Measurements from ENCODE around the gene CLOCK. TPM values are rescaled to one million over a fixed set of nuclear protein-coding genes. Genes with fewer than 3 reads are reported as not detected.
A peak's percentile ranks its signal among the peaks of the same experiment; 100 is the strongest.

The CLOCK gene
- total RNA-seq, 2 donors from 2014 or later, result 19.5 to 25.4 TPM

GRCh38 chr4:55545641-55546505, 836 bp downstream of the CLOCK start:
- Histone ChIP-seq H3K4me3 (peak overlapping the region; percentile 72 to 92), H3K27ac (peak overlapping the region; percentile 96 to 99), H3K9me3 (no peaks in the 10 kb centered on the region), H3K4me1 (replicated peaks) (peaks cover 3% of the 10 kb centered on the region), H3K36me3 (no peaks in the 10 kb centered on the region), H3K27me3 (replicated peaks; ENCODE audit: insufficient read depth) (no peaks in the 10 kb centered on the region)
- under 1% methylated on average over 72 of the region's 87 CpGs for WGBS
- intact Hi-C loops (cut with DNase I), result loop anchor here (2.0 to 10.0 kb wide), 3 partner anchors 139 to 309 kb away; partner anchors contain the start of genes EXOC1 and SRD5A3
- no peak for TF ChIP-seq POLR2AphosphoS5 (IDR thresholded peaks at IDR 0.05)
- TF ChIP-seq, protein P1, sequence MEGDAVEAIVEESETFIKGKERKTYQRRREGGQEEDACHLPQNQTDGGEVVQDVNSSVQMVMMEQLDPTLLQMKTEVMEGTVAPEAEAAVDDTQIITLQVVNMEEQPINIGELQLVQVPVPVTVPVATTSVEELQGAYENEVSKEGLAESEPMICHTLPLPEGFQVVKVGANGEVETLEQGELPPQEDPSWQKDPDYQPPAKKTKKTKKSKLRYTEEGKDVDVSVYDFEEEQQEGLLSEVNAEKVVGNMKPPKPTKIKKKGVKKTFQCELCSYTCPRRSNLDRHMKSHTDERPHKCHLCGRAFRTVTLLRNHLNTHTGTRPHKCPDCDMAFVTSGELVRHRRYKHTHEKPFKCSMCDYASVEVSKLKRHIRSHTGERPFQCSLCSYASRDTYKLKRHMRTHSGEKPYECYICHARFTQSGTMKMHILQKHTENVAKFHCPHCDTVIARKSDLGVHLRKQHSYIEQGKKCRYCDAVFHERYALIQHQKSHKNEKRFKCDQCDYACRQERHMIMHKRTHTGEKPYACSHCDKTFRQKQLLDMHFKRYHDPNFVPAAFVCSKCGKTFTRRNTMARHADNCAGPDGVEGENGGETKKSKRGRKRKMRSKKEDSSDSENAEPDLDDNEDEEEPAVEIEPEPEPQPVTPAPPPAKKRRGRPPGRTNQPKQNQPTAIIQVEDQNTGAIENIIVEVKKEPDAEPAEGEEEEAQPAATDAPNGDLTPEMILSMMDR (IDR thresholded peaks at IDR 0.05), result peak in 1 of 4 experiments; percentile 21
- peak; percentile 12 for TF ChIP-seq POLR2A (IDR thresholded peaks at IDR 0.05)
- DNase-seq (ENCODE audit: low spot score), result peak; percentile 59

GRCh38 chr4:55545151-55545550, 1.6 kb downstream of the CLOCK start:
- Histone ChIP-seq H3K4me3 (peak overlapping the region; percentile 72 to 92), H3K36me3 (no peaks in the 10 kb centered on the region), H3K9me3 (no peaks in the 10 kb centered on the region), H3K27me3 (replicated peaks; ENCODE audit: insufficient read depth) (no peaks in the 10 kb centered on the region), H3K27ac (peak overlapping the region; percentile 96 to 99), H3K4me1 (replicated peaks) (peaks cover 3% of the 10 kb centered on the region)
- 1% methylated on average over 6 of the region's 6 CpGs for WGBS
- intact Hi-C loops (cut with DNase I), result loop anchor here (5.0 to 10.0 kb wide), 2 partner anchors 138 to 310 kb away; partner anchors contain the start of gene EXOC1
- TF ChIP-seq POLR2A (IDR thresholded peaks at IDR 0.05) (no peak), POLR2AphosphoS5 (IDR thresholded peaks at IDR 0.05) (no peak)
- TF ChIP-seq, protein P1 (IDR thresholded peaks at IDR 0.05), result no peak
- DNase-seq (ENCODE audit: low spot score), result no peak

DNA sequence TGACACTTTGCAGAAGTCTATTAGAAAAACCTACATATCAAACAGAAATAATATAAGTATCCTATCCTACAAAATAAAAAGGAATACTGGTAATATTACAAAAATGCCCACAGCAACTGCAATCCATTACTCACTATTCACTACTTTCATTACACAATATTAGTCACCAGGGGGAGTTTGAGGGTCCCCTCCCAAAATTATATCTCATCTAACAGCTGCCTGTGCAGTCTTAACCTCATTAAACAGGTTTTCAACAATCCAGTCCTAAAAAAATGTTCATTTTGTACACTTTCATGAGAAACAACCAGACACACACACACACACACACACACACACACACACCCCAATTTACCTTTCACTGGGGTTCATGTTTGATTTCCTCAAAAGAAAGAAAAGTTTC, 2.9 kb downstream of the CLOCK start:
- intact Hi-C loops (cut with DNase I), result loop anchor here (10.0 kb wide), 1 partner anchor 311 kb away; the partner anchor contains the start of gene EXOC1
- no peak for TF ChIP-seq POLR2AphosphoS5 (IDR thresholded peaks at IDR 0.05)
- TF ChIP-seq, protein P1 (IDR thresholded peaks at IDR 0.05), result no peak
- no peak for TF ChIP-seq POLR2A (IDR thresholded peaks at IDR 0.05)
- no peak for DNase-seq (ENCODE audit: low spot score)
- Histone ChIP-seq H3K27ac (no peak overlapping the region), H3K9me3 (no peaks in the 10 kb centered on the region), H3K27me3 (replicated peaks; ENCODE audit: insufficient read depth) (no peaks in the 10 kb centered on the region), H3K36me3 (no peaks in the 10 kb centered on the region), H3K4me3 (no peak overlapping the region), H3K4me1 (replicated peaks) (peaks cover 3% of the 10 kb centered on the region)

- intact Hi-C loops (cut with DNase I), result loop anchor here (10.0 kb wide), 1 partner anchor 315 kb away; the partner anchor contains the start of gene EXOC1
- Histone ChIP-seq H3K9me3 (no peaks in the 10 kb centered on the region), H3K4me3 (no peak overlapping the region), H3K27ac (no peak overlapping the region), H3K4me1 (replicated peaks) (peaks cover 3% of the 10 kb centered on the region), H3K36me3 (no peaks in the 10 kb centered on the region), H3K27me3 (replicated peaks; ENCODE audit: insufficient read depth) (no peaks in the 10 kb centered on the region)
- TF ChIP-seq POLR2A (IDR thresholded peaks at IDR 0.05), result no peak
- TF ChIP-seq POLR2AphosphoS5 (IDR thresholded peaks at IDR 0.05), result no peak
- TF ChIP-seq, protein P1 (IDR thresholded peaks at IDR 0.05), result no peak
- no peak for DNase-seq (ENCODE audit: low spot score)
- WGBS, result 95% methylated on average over 3 of the region's 3 CpGs
Measured at GRCh38 chr4:55540271-55540670, 6.4 kb downstream of the CLOCK start.

Data from prostate gland (tissue), 2 donors.